ENCODE results near the gene BOC.

Gene BOC

DNA sequence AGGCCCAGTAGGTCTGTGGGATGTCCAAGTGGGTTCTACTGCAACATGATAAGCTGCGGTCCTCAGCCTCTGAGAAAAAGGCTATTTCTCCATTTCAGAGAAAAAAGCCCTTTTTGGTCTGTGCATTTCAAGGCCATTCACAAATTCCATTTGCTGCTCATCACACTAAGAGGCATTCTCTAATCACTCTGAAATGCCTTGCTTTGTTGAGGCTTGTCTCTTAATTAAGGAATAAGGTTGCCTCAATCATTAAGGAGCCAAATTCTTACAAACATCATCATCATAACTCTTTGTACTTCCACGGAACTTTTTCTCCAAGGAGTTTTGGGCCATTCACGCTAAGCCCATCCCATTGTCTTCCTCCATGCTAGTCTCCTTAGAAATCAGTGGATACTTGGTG is 74.4 kb downstream of the BOC start:
- no peak for DNase-seq (ENCODE audit: low read depth in 2 of 2, low spot score in 1 of 2)

DNA sequence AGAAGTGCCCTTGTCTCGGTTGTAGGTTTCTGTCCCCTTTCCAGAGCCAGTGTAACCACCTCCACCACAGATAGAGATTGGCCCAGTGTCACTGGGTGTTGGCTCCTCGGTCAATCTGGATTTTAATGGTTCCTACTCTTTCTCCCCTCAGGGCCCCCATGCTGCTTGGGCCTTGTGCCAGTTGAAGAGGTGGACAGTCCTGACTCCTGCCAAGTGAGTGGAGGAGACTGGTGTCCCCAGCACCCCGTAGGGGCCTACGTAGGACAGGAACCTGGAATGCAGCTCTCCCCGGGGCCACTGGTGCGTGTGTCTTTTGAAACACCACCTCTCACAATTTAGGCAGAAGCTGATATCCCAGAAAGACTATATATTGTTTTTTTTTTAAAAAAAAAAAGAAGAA is 75.2 kb downstream of the BOC start:
- DNase-seq (ENCODE audit: low read depth in 2 of 2, low spot score in 1 of 2): no peak

DNA sequence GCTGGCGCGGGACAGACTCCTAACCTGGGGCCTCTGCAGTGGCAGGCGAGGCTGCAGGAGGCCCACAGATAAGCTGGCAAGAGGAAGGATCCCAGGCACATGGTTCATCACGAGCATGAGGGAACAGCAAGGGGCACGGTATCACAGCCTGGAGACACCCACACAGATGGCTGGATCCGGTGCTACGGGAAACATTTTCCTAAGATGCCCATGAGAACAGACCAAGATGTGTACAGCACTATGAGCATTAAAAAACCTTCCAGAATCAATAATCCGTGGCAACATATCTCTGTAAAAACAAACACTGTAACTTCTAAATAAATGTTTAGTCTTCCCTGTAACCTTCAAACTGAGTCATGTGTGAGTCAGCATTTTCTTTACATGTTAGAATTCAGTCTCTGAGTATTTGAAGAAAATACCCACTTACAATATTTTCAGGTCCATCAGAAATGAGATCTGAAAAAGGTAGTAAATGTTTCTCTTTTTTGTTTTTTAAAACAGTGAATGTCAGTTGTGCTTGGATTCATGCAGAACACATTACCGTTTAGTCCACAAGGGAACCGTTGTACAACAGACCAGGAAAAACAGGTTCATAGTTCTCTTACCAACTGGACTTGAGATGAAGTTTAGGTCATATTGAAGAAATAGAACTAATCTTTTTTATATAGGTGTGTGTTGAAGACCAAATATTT is 75.9 kb downstream of the BOC start:
- DNase-seq (ENCODE audit: low read depth in 2 of 2, low spot score in 1 of 2): no peak

DNA sequence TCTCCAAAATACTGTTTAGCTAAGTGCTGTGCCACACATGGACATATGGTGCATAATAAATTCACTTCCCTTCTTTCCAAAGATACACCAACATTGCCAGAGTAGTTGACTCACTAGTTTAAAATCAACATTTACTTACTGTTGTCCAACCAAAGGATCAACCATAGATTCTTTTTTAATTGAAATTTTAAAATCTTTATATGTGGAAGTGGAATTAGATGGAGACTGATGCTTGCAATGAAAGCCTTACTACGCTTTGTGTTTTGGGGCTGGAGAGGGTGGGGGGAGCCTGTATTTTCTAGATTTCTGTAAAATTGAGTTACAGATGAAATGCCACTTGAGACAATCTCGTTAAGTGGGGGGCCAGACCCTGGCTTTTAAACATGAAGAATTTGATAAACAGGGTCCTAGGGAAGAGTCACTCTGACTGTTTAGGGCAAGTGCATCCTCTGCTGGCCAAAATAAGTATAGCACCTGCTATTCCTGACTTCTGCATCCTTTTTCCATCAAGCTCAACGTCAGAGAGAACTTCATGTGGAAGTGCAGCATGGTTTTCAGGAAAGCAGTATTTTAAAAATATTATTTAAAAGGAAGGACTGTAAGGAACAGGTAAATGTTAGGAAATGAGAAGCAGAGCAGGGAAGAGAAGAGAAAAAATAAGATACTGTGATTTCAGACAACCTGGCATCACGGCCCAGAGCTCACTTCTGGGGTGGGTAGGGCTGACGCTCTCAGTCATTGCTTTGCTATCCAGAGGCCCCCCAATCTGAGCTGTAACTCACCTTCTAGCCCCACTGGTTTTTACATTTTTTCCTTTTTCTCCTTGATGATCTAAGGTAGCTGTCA is 76.7 kb downstream of the BOC start:
- no peak for DNase-seq (ENCODE audit: low read depth in 2 of 2, low spot score in 1 of 2)

DNA sequence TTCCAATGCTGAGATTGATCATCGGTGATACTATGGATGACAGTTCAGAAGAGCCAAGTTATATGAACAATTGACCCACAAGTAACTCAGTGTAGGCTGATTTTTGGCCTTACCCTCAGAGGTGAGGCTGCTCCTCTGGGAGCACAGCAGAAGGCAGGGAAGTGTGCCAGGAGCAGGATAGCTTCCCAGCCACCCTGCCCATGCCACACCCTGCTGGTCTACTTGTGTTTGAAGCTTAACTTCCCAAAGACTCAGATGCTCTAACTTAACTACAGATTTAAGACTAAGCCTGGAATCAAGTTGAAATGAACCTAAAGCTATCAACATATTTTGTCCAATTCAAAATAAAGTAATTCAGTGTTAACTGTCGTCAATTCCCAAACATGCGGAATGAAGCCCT is 77.5 kb downstream of the BOC start:
- DNase-seq (ENCODE audit: low read depth in 2 of 2, low spot score in 1 of 2): no peak

DNA sequence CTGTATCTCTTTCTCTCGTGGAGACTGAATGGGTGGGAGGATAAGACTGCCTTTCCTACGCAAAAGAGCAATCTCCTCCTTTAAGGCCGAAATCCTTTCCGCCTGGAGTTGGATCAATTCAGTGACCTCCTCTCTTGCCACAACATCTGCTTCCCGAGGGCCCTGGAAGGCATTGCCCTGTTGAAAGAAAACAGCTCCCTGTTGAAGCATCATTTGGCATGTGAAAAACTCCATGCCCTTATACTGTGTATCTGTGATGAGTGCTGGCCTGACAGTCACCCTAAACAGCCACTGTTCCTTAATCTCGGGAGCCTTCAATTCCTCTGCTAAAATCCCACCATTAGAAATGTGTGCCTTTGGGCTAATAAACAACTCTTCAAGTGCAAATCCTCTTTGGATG is 80.2 kb downstream of the BOC start:
- DNase-seq (ENCODE audit: low read depth in 2 of 2, low spot score in 1 of 2): no peak

DNA sequence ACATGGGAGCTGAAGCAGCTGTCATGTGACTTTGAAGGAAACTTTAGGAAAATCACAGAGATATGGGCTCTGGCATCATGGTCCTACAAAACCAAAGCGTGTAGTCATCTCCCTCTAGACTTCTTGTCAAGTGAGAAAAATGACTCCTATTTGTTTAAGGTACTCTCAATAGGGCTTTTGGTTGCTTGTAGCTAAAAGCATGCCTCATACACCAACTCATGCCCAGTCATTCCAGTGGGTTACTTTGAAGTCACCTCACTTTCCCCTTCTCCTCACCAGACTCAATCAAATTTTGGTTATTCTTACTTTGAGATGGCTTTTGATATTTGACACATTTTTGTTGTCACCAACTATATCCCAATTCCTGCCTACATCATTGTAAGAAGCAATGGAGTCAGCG is 81.6 kb downstream of the BOC start:
- DNase-seq (ENCODE audit: low read depth in 2 of 2, low spot score in 1 of 2): no peak

DNA sequence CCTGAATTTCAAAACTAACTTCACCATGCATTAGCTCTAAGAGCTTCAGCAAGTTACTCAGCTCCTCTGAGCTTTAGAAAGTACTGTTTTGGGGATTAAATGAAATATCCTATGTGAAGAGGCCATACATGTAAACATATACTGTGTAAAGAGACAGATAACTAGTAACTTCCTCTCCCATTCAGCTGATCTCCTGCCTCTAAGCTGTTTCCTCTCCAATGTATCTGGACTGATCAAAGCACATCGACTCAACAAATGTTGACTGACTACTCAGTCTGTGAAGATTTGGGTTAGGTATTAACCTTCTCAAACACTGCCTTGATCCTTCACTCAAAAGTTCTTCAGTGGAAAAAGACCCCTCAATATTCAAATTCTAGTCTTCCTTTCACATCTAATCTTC is 82.0 kb downstream of the BOC start:
- DNase-seq (ENCODE audit: low read depth in 2 of 2, low spot score in 1 of 2): no peak

DNA sequence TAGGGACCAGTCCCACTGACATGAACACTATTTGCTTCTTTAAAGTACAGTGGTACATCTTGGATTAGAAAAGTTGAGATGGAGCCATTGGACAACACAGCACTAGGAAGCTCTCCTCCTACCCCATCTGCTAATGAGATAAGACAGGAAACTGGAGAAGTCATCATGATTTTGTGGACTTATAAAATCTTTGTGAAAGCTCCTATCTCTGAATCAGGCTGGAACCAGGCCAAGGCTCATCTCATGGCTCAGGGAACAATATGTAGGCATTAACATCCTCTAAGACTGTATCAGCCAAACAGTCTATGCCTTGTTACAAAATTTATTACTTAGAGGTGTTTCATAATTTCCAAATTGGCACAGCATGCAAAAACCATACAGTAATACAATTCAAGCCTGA is 84.1 kb downstream of the BOC start:
- no peak for DNase-seq (ENCODE audit: low read depth in 2 of 2, low spot score in 1 of 2)

DNA sequence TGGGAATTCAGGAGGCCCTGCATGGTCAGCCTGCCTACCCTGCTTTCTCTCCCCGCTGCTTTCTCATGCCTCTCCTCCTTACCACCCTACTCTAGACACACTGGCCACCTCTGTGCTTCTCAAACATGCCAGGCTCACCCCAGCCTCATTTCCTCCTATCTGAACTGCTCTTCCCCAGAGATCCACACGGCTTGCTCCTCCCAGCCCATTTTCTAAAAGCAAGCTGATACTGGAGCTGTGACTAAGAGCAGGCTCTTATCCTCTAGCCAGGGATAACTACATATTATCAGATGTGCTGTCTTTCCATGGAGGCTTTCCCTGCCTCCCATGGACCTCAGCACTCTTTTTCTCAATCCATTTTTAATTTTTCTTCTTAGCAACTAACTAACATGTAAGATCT is 85.9 kb downstream of the BOC start:
- DNase-seq (ENCODE audit: low read depth in 2 of 2, low spot score in 1 of 2): no peak

DNA sequence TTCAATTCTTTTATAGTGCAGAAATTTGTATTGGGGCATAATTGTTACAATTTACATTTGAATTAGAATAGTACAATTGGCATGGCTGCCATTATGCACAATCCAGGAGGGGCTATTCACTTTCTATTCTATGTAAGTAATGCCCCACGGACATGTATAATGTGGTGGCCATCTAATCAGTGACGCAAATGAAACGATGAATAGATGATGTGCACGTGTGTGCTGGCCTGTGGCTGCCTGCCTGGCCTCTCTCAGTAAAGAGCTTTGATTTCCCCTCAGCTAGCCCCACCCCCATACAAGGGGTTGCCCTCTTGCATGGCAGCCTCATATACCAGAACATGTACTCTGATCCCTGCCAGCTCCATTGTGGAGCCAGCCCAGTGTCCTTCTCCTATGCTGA is 86.5 kb downstream of the BOC start:
- DNase-seq (ENCODE audit: low read depth in 2 of 2, low spot score in 1 of 2): no peak

DNA sequence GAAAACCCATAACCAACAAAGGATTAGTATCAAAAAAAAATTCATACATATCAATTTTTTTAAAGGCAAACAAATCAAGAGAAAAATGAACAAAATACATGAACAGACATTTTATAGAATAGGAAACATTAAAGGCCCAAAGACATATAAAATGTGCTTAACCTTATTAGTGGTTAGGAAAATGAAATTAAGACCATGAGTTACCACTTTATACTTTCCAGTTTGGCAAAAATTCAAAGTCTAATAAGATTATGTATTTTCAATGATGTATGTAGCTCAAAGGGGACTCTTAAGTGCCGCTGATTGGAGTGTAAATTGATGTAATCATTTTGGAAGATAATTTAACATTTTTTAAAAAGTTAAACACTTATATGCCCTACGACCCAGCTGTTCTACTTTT is 89.2 kb downstream of the BOC start:
- DNase-seq (ENCODE audit: low read depth in 2 of 2, low spot score in 1 of 2): no peak

DNA sequence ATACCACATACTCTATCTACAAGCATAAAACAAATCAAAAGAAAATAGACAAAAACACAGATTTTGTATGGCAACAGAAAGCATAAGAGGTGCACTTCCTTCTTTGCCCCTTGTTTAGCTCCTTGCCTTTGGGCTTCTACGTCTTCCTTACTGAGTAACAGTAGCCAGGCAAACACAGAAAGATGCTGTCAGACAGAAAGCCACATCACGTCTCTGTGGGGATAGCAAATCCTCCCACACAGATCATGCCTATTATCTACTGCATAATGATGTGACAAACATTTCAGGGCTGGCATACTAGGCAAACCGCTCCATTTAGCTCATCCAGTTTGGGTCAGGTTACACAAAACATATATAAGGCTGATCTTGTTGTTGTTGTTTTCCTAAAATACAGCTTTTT is 92.7 kb downstream of the BOC start:
- DNase-seq (ENCODE audit: low read depth in 2 of 2, low spot score in 1 of 2): no peak

DNA sequence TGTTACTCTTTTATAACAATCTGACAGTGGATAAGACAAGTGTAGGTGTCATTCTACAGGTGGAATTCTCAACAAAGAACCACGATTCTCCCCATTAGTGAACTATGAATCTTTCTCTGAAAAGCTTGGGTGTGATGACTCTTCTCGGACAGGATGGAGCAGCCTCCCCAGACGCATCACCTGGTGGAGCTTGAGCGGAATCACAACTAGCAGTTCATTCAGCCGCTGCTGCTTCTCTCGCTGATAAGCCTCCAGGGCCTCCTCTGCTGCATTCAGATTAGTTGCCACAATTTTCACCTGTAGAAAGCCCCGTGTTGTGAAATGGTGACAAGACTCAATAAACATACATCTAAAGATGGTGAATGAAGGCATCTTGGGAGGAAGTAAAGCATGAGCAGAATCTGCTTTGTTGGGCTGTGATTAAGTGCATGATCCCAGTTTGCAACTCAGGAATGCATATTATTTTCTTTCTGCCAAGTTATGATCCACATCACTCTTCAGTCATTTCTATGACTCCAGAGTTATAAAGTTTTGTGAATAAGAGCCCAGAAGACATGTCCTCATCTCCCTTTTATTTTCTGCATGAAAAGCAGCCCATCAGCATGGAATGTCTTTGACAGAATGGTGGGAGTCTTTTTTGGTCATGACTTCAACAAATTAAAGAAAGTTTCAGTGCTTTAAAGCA is 93.6 kb downstream of the BOC start:
- DNase-seq (ENCODE audit: low read depth in 2 of 2, low spot score in 1 of 2): no peak

DNA sequence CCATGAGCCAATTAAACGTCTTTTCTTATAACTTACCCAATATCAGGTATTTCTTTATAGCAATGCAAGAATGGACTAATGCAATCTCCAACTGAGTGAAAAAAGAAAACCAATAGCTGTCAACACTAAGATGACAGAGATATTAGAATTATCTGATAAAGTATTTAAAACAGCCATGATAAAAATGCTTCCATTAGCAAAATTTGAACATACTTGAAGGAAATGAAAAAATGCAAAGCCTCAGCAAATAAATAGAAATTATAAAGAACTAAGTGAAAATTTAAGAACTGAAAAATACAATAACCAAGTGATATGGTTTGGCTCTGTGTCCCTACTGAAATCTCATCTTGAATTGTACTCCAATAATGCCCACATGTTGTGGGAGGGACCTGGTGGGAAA is 99.6 kb downstream of the BOC start:
- DNase-seq (ENCODE audit: low read depth in 2 of 2, low spot score in 1 of 2): no peak

DNA sequence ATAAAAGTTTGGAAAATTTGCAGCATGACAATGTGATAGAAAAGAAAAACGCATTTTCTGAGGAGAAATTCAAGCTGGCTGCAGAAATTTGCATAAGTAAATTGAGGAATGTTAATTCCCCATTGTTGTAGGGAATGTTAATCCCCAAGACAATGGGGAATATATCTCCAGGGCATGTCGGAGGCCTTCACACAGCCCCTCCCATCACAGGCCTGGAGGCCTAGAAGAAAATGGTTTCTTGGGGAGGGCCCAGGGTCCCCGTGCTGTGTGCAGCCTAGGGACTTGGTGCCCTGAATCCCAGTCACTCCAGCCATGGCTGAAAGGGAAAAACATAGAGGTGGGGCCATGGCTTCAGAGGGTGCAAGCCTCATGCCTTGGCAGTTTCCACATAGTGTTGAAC is 101.1 kb downstream of the BOC start:
- DNase-seq (ENCODE audit: low read depth in 2 of 2, low spot score in 1 of 2): no peak

DNA sequence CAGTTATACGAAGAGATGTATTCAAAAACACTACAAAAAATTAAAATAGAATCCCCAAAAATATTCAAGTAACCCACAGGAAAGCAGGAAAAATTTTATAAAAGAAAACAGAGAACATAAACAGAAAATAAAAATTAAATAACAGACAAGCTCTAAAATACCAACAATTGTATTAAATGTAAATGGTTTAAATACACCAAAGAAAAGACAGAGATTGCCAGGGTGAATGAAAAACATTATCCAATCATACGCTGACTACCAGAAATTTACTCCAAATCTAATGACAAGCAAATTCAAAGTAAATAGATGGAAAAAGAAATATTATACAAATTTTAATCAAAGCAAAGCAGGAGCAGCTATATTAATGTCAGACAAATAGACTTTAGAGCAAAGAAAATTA is 103.6 kb downstream of the BOC start:
- DNase-seq (ENCODE audit: low read depth in 2 of 2, low spot score in 1 of 2): no peak

DNA sequence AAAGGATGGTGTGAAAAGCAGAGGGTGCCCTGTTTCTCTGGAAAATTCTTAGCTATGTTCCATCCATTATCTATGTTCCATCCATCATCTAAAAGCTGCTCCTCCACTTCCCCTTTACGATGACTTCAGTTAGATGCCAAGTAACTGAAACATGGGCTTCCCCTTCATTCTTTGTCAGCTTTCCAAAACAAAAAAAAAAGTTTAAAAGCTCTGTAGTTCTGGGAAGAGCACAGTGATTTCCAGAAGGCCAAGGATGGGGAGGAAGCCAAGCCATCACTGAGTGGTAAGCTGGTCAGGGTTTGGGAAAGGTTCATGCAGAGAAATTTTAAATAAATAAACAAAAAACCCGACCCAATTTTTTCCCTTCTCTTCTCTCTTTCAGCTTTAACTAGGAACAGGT is 118.4 kb downstream of the BOC start:
- no peak for DNase-seq (ENCODE audit: low read depth in 2 of 2, low spot score in 1 of 2)

DNA sequence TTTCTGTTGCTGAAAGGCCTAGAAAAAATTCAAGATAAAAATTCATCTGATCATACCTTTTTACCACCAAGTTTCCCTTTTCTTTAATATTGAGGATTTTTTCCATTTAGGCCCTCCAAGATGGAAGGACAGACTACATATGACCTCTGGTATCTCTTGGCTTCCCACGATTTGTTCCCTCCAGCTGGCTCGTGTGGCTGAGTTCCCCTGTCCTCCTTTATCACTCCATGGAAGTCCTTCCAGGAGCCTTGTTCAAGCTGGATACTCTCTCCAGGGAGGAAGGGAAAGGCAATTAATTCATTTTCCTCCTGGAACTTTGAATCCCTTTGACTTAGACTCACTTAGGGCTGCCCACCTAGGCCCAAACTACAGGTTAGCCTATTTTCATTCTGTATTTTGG is 119.4 kb downstream of the BOC start:
- DNase-seq (ENCODE audit: low read depth in 2 of 2, low spot score in 1 of 2): no peak

DNA sequence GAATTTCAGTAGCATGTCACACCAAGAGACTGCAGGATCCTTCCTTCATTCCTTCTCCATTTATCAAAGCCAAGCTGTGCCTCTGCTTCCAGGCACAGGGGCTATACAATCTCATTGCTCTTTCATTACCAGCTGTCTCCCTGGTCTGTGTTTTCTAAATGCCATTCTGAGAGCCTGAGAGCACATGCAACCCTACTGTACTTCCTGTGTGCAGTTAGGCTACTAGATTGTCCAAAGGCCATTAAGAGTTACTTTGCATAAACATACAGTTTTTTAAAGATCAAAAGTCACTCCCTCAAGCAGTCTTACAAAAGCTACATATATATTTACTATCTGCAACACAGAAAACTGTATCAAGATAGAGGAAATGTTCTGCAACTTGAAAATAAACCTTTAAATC is 119.8 kb downstream of the BOC start:
- no peak for DNase-seq (ENCODE audit: low read depth in 2 of 2, low spot score in 1 of 2)

All from stimulated activated CD8-positive, alpha-beta memory T cell treated with anti-CD3 and anti-CD28 coated beads, Interleukin-4, amount 100 ng/mL, for 1 hour (primary cell).